Femur (tissue), 1 donor: ENCODE measurements around the gene LIN7B.
A peak's percentile ranks its signal among the peaks of the same experiment; 100 is the strongest.

Experiments
- DNase-seq: peaks from one replicate; pipeline ENCODE4 v3.0.0-alpha.2; 2017

Gene LIN7B, protein sequence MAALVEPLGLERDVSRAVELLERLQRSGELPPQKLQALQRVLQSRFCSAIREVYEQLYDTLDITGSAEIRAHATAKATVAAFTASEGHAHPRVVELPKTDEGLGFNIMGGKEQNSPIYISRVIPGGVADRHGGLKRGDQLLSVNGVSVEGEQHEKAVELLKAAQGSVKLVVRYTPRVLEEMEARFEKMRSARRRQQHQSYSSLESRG

GRCh38 chr19:49113762-49114629 is at the start of gene LIN7B:
Gene LIN7B (plus strand): TSS chr19:49114370. CDS start chr19:49114405, 35 bp downstream.
- DNase-seq = peak; percentile 82

DNA sequence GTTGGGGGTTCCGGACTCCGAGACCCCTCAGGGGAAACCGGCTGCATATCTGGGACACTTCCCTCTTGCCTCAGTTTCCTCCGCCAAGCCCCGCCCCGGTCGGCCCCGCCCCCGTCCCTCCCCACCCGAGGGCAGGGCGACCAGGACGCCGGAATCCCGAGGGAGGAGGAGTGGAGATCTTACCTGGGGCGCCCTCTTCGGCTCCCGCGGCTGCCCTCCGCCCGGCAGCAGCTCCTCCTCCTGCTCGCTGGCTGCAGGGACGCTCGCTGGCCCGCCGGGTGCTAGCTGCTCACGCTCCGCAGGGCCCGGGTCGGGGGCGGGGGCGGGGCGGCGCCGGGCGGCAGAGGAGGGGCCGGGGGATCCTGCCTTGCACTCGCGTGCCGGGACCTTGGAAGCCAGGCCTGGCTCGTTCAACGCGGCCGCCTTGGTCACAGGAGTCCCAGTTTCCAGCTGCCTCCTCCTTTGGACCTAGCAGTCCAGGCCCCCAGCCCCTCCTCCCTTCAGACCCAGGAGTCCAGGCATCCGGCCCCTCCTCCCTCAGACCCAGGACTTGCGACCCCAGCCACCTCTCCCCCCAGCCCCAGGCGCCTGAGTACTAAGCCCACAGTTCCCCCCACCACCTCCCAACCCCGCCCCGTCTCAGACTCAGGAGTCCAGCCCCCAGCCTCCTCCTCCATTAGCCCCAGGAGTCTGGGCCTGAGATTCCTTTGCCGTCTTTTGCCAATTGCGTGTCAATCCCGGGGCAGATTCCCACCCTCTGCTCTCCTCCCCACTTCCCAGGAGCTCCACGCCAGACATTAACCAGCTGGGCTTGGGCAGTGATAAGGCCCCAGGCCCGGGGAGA is 49.2 kb upstream of the LIN7B start, which contains the start of gene NTF4:
NTF4 (minus strand) TSS at position 51 of the 844 bp plus-strand sequence. CDS start 2,821 bp downstream, outside the sequence.
- peak; percentile 53 for DNase-seq

- no peak for DNase-seq
Measured at GRCh38 chr19:49065905-49066512, 48.2 kb upstream of the LIN7B start.

DNA sequence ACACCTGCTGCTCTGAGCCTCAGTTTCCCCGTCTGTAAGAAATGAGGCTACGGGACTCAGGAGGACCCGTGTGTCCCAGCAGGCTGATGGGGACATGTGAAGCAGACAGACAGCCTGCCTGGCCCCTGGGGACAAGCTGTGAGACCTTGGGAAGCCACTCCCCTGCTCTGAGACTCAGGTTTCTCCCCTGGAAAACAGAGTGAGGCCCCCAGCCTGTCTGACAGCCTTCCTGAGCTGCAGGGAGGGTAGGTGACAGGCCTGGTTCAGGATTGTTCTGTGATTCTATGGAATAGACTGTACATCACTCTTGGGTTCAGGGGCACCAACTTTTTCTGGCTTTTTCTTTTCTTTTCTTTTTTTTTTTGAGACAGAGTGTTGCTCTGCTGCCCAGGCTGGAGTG is 46.6 kb upstream of the LIN7B start:
- DNase-seq = no peak

DNA sequence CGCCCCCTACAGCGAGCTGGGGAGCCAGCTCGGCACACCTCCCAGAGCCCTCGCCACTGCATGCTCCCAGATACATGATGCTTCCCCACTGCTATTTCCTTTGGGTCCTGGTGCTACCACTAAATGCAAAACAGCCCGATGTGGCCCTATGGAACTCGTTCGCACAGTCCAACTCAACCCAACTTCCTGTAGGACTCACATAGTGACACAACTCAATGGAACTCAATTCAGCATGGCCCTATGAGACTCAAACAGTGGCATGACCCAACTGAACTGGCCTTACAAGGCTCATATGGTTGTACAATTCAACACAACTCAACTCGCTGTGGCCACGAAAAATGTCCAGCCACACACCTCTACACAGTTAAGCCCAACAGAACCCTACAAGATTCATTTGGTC is 45.1 kb upstream of the LIN7B start:
- DNase-seq = no peak

DNA sequence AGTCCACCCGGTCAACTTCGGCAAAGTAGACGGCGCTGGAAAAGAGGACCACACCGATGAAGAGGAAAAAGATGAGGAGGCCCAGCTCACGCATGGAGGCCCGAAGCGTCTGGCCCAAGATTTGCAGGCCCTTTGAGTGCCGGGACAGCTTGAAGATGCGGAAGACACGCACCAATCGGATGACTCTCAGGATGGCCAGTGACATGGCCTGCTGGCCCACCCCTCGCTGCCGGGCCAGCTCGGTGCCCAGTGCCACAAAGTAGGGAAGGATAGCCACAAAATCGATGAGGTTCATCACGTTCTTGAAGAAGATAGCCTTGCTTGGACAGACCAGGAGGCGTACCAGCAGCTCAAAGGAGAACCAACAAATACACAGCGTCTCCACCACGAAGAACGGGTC is 43.8 kb upstream of the LIN7B start:
- no peak for DNase-seq

DNA sequence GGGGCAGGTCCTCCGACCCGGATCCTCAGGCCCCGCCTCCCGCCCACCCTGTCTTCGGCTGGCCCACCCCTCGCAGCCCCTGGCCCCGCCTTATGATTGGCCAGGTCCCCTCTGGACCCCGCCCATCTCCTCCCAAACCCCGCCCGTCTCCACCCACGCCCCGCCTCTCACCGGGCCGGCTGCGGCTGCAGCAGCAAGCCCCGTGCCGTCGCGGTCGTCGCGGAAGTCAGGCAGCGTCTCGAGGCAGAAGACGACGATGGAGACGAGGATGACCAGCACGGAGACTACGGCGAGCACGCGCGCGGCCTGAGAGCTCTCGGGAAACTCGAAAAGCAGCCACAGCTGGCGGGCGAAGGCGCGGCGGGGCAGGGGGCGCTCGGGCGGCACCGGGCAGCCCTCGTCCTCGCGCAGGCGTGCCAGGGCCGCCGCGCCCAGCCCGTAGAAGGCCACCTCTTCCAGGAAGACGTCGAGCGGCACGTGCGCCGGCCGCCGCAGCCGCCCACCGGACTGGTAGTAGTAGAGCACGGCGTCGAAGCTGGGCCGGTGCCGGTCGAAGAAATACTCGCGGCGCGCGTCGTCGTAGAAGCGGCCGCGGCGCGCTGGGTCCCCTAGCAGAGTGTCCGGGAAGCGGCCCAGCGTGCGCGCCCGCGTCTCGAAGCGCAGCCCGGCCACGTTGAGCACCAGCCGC is 42.2 kb upstream of the LIN7B start:
- peak; percentile 44 for DNase-seq

DNA sequence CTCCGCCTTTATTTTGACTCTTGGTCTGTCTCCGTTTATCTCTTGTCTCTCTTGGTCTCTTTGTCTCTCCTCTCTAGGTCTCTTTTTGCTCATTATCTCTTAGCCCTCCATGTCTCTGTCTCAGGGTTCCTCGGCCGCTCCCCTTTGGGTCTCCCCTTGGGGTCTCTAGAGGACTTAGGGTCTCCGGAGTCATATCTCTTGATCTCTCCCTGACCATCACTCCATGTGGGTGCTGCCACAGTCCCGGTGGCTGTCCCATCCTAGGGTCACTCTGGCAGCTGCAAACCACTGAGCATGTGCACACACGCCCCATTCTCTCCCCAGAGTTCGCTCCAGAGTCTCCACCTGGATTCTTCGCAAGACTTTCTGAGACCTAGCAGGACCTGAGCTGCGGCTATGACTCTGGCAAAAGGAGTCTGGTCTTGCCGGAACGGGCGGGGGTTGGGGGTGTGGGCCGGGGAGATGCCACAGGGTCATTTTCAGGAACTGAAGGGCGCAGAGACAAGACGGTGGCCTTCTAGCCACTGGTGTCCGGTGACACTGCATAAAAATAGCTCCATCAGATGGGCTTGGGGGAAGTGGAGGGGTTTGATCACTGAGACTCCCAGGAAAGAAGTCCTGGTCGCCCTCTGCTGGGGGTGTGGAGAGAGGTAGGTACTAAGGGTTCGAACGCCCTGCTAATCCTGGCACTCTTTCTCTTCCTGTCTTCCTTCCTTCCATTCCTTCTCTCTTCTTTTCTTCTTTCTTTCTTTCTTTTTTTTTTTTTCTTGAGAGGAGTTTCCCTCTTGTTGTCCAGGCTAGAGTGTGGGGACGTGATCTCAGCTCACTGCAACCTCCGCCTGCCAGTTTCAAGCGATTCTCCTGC is 40.4 kb upstream of the LIN7B start:
- peak; percentile 55 for DNase-seq

GRCh38 chr19:49074869-49075268 is 39.3 kb upstream of the LIN7B start:
- DNase-seq = peak; percentile 76

DNA sequence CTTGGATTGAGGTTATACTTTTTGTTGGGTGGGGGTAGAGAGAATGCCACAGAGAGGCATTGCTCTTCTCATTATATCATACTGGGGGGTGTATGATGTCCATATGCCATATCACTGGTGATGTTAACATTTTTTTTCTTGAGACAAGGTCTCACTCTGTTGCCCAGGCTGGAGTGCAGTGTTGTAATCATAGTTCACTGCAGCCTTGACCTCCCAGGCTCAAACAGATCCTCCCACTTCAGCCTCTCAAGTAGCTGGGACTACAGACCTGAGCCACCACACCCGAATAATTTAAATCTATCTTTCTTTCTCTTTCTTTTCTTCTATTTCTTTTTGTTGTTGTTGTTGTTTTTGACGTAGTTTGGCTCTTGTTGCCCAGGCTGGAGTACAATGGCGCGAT is 33.8 kb upstream of the LIN7B start:
- no peak for DNase-seq

- no peak for DNase-seq
Measured at GRCh38 chr19:49081273-49081672, 32.9 kb upstream of the LIN7B start.

DNA sequence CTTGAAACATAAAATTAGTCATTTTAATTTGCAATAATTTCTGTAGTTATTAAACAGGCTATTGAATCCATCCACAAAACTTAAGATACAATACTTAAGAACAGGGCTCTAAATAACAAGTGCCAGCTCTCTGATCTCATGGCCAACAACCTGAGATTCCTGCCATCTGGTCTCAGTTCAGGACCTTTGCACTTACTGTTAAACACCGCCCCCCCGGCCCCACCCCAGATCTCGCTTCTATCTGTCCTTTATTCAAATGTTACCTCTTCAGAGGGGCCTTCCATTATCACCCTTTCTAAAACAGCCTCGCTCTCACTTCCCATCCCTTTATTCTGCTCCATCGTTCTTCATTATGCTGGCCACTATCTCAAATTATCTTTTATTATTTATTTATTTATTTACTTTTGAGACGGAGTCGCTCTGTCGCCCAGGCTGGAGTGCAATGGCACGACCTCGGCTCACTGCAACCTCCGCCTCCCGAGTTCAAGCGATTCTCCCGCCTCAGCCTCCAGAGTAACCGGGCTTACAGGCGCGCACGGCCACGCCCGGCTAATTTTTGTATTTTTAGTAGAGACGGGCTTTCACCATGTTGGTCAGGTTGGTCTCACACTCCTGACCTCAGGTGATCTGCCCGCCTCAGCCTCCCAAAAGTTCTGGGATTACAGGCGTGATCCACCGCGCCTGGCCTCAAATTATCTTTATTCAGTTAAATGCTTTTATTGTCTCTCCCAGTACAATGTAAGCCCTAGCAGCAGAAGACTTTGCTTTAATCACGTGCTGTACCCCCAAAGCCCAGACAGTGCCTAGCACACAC is 29.8 kb upstream of the LIN7B start:
- DNase-seq = no peak

DNA sequence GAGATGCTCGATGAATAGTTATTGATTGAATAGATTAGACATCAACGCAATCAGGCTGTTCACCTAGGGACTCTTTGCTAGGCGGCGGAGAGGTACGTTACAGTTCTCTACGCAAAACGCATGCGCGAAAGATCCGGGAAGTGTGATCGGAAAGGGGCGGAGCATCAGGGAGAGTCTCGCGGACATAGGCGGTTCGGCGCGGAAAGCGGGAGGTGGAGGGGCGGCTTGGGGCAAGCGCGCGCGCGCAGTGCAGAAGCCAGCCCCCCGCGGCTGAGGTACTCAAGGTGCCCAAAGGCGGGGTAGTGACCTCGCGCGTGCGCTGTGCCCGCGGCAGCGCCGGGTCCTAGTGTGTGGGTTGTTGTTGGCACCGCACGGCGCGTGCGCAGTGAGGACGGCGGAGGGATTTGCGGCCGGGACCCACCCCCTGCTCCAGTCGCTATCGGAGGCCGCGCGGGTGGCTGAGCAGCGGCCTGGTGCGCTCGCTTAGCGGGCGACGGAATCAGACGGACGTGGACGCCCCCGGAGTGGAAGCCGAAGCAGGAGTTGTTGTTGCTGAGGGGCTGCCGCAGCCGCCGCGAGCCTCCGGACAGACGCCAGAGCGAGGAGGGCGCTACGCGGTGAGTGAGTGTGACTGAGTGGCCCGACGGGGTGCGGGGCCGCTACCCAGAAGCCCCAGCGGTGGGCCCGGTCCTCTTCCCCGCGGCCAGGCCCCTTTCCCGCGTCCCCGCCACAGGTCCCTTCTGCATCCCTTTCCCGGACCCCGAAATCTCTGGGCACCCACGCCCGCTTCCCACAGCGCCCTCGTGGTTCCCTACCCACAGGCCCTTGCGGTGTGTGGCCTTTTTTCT is 28.9 kb upstream of the LIN7B start, which contains the start of gene SNRNP70:
SNRNP70 (plus strand) TSS at position 432 of the 848 bp plus-strand sequence. CDS start 964 bp downstream, outside the sequence.
- peak; percentile 99 for DNase-seq

GRCh38 chr19:49085868-49086232 is 28.3 kb upstream of the LIN7B start:
- no peak for DNase-seq

DNA sequence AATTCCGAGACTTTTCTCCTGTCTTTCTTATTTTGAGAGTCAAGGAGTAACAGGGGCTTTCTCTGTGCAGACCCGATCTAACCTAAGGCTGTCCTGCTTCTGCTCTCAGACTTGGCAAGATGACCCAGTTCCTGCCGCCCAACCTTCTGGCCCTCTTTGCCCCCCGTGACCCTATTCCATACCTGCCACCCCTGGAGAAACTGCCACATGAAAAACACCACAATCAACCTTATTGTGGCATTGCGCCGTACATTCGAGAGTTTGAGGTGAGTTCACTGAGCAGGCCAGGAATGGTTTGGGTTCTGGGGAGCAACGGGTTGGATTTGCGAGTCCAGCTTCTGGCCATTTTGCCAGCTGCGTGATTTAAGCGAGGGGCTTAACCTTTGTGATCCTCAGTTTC is 27.9 kb upstream of the LIN7B start:
- DNase-seq = no peak

DNA sequence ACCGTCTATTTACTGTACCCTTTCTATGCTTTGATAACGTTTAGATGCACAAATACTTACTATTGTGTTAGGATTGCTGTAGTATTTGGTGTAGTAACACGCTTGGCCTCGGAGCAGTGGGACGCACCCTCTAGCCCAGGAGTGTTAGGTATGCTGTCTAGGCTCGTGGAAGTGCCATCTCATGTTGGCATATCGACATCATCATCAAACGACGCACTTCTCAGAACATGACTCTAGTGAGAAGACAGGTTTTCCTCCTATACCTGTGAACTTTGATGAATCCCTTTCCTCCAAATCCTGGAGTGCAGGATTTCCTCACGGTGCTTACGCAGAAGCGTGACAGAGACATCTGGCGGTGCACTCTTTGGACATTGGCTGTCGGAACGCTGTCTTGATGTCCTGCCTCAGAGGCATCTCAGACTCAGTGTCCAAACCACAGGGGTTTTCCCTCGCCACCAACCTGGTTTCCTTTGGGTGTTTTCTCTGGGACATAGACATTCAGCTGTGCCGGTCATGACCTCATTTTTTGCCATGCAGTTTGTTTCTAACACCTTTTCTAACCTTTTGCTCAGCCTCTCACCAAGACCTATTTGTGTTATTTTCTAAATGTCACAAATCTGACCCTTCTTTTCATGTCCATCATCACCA is 22.7 kb upstream of the LIN7B start:
- no peak for DNase-seq

DNA sequence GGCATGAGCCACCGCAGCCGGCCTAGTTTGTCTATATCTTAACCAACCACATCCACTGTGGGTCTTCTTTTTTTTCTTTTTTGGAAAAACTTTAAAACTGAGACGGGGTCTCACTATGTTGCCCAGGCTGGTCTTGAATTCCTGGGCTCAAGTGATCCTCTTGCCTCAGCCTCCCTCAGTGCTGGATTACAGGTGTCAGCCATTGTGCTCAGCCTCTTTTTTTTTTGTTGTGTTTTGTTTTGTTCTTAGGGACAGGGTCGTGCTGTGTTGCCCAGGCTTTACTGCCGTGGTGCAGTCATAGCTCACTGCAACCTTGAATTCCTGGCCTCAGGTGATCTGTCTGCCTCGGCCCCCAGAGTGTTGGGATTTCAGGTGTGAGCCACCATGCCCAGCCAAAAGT is 21.5 kb upstream of the LIN7B start:
- DNase-seq = no peak
